HepG2 (cell line): ENCODE measurements around the gene TLK2. TPM values are rescaled to one million over a fixed set of nuclear protein-coding genes. Genes with fewer than 3 reads are reported as not detected.

Experiments used
- ATAC-seq: fragments of 200-7000 bp; cut with Tn5 transposase; 3 replicates; pipeline ENCODE4 v1.9.1; 2020; ENCODE audit warnings: mild to moderate bottlenecking, moderate library complexity
- BruUV-seq: library from RNA; stranded (reverse); fragments of 400-500 nt; replicated peaks from 2 replicates; lab custom pipeline; 2021; lab: Mats Ljungman, UMichigan
- CTCF ChIA-PET: fragments of 300-600 bp; formaldehyde crosslinking; extraction: SDS; loops from one replicate; lab custom pipeline; 2021; ENCODE audit warnings: low total read pairs, inconsistent platforms, low intra/inter-chr PET ratio; lab: Yijun Ruan, JAX
- POLR2A ChIA-PET: fragments of 350-600 bp; sonication (Branson Sonifier 250); formaldehyde crosslinking; loops from one replicate; lab custom pipeline; 2020; ENCODE audit warnings: antibody characterized with exemption, inconsistent platforms; lab: Yijun Ruan, JAX
- DNase-seq: peaks from one replicate; pipeline ENCODE4 v3.0.0-alpha.2; 2015; ENCODE audit warnings: low spot score
- FAIRE-seq: peaks from 3 replicates; lab custom pipeline; 2011; peaks lifted over from hg19 to GRCh38; lab: Jason Lieb, UNC
- H2AFZ ChIP-seq: one replicate; pipeline ENCODE4 v1.6.1; 2011; ENCODE audit warnings: low read length, inconsistent platforms
- H3K27ac ChIP-seq: fragments of 300-600 bp; 3 replicates; pipeline ENCODE4 v1.8.0; 2011; ENCODE audit warnings: mixed run types, mild to moderate bottlenecking, mixed read lengths, low read length, inconsistent platforms; ENCODE audit not compliant: insufficient read depth; ENCODE audit errors: extremely low read length
- H3K27me3 ChIP-seq, 2 experiments: fragments of 200-600 bp in 1 of 2; 2 replicates in 1 of 2; 3 replicates in 1 of 2; pipeline versions ENCODE4 v1.6.0 to v1.8.0; 2011; ENCODE audit warnings: low read length in 2 of 2, mild to moderate bottlenecking in 2 of 2, moderate library complexity in 2 of 2, inconsistent platforms in 1 of 2; ENCODE audit not compliant: insufficient read depth in 2 of 2, control insufficient read depth in 1 of 2
- H3K36me3 ChIP-seq, 2 experiments: fragments of 200-600 bp in 1 of 2; replicated peaks in 1 of 2; 2 replicates in 1 of 2; 3 replicates in 1 of 2; pipeline versions ENCODE4 v1.5.1 to v1.8.0; 2011; ENCODE audit warnings: low read length in 2 of 2, inconsistent platforms in 1 of 2; ENCODE audit not compliant: insufficient read depth in 2 of 2, control insufficient read depth in 1 of 2
- H3K4me1 ChIP-seq: 2 replicates; pipeline ENCODE4 v1.5.1; 2012; ENCODE audit warnings: low read length, inconsistent platforms; ENCODE audit not compliant: insufficient read depth
- H3K4me2 ChIP-seq: 2 replicates; pipeline ENCODE4 v1.6.0; 2011; ENCODE audit warnings: low read depth, low read length, inconsistent platforms
- H3K4me3 ChIP-seq, 3 experiments: fragments of 200-600 bp in 1 of 3; sonication (generic), shearing (Covaris generic) in 1 of 3; replicated peaks in 1 of 3; 2 replicates each; pipeline ENCODE4 v1.5.1; 2011 to 2016; ENCODE audit warnings: low read length in 3 of 3, inconsistent platforms in 2 of 3, low read depth in 2 of 3, mild to moderate bottlenecking in 2 of 3, control low read depth in 1 of 3, mixed read lengths in 1 of 3; ENCODE audit not compliant: insufficient read depth in 1 of 3
- H3K79me2 ChIP-seq: one replicate; pipeline ENCODE4 v1.6.1; 2011; ENCODE audit warnings: low read length, inconsistent platforms; ENCODE audit not compliant: insufficient read depth
- H3K9ac ChIP-seq: 2 replicates; pipeline ENCODE4 v1.6.0; 2011; ENCODE audit warnings: mild to moderate bottlenecking, low read depth, low read length, inconsistent platforms; ENCODE audit not compliant: insufficient read depth
- H3K9me3 ChIP-seq: 2 replicates; pipeline ENCODE4 v1.5.1; 2012; ENCODE audit warnings: mild to moderate bottlenecking, low read length
- H4K20me1 ChIP-seq: 2 replicates; pipeline ENCODE4 v1.6.0; 2011; ENCODE audit warnings: inconsistent platforms, mild to moderate bottlenecking, low read length, moderate library complexity; ENCODE audit not compliant: insufficient read depth
- HMGXB3 ChIP-seq: sonication (generic); formaldehyde crosslinking; IDR thresholded peaks from 2 replicates; pipeline ENCODE4 v1.4.0; 2020; ENCODE audit warnings: missing genetic modification reagents, borderline replicate concordance
- HOXA9 ChIP-seq: sonication (generic); formaldehyde crosslinking; IDR thresholded peaks from 2 replicates; pipeline ENCODE4 v1.8.1; 2022; ENCODE audit warnings: missing genetic modification reagents, mild to moderate bottlenecking, moderate library complexity, borderline replicate concordance
- HOXD1 ChIP-seq: sonication (generic); formaldehyde crosslinking; IDR thresholded peaks from 2 replicates; pipeline ENCODE4 v1.5.0; 2020; ENCODE audit warnings: missing genetic modification reagents
- LCORL ChIP-seq, 2 experiments: fragments of 450-650 bp in 1 of 2; sonication (generic) in 1 of 2; formaldehyde crosslinking in 1 of 2; IDR thresholded peaks; 2 replicates each; pipeline versions ENCODE4 v1.5.0 to v1.6.1; 2017 to 2020; ENCODE audit warnings: antibody characterized with exemption in 1 of 2, missing genetic modification reagents in 1 of 2
- MLLT10 ChIP-seq: sonication (generic); formaldehyde crosslinking; IDR thresholded peaks from 2 replicates; pipeline ENCODE4 v1.4.0; 2020; ENCODE audit warnings: missing genetic modification reagents
- NFYB ChIP-seq: sonication (generic); formaldehyde crosslinking; IDR thresholded peaks from 2 replicates; pipeline ENCODE4 v1.4.0; 2020; ENCODE audit warnings: missing genetic modification reagents
- PCBP2 ChIP-seq: fragments of 200-400 bp; formaldehyde crosslinking; optimal IDR thresholded peaks from 2 replicates; pipeline ENCODE3; 2018; ENCODE audit warnings: low read length, low read depth; ENCODE audit not compliant: poor library complexity, severe bottlenecking
- PREB ChIP-seq: sonication (generic); formaldehyde crosslinking; IDR thresholded peaks from 2 replicates; pipeline ENCODE4 v1.4.0; 2020; ENCODE audit warnings: missing genetic modification reagents
- RAD51 ChIP-seq: fragments of 450-650 bp; IDR thresholded peaks from 2 replicates; pipeline ENCODE4 v1.6.1; 2016; ENCODE audit warnings: borderline replicate concordance
- SMARCC2 ChIP-seq: fragments of 450-650 bp; IDR thresholded peaks from 2 replicates; pipeline ENCODE4 v1.6.1; 2017; ENCODE audit warnings: antibody characterized with exemption, mild to moderate bottlenecking
- TBP ChIP-seq: sonication (generic); formaldehyde crosslinking; IDR thresholded peaks from 2 replicates; pipeline ENCODE4 v1.5.0; 2020; ENCODE audit warnings: missing genetic modification reagents
- XBP1 ChIP-seq: sonication (generic); formaldehyde crosslinking; IDR thresholded peaks from 2 replicates; pipeline ENCODE4 v1.5.0; 2020; ENCODE audit warnings: missing genetic modification reagents
- ZBTB44 ChIP-seq: sonication (generic); formaldehyde crosslinking; IDR thresholded peaks from 2 replicates; pipeline ENCODE4 v1.4.0; 2020; ENCODE audit warnings: missing genetic modification reagents
- ZNF329 ChIP-seq: sonication (generic); formaldehyde crosslinking; IDR thresholded peaks from 2 replicates; pipeline ENCODE4 v1.9.0; 2021; ENCODE audit warnings: low read depth, mild to moderate bottlenecking, missing genetic modification reagents
- ZNF580 ChIP-seq: IDR thresholded peaks from 2 replicates; pipeline ENCODE4 v1.6.1; 2016; ENCODE audit warnings: low read depth, borderline replicate concordance
- ZSCAN31 ChIP-seq: sonication (generic); formaldehyde crosslinking; IDR thresholded peaks from 2 replicates; pipeline ENCODE4 v1.5.0; 2020; ENCODE audit warnings: low read depth, mild to moderate bottlenecking, missing genetic modification reagents
- WGBS: methylation state at CpG from one replicate; pipeline ENCODE4 v1.1.6; 2017; ENCODE audit warnings: low lambda C conversion rate; 5-methylcytosine and 5-hydroxymethylcytosine counted together
- in situ Hi-C: cut with HindIII; loops from 2 replicates; pipeline ENCODE4 v1.10.0; 2017; ENCODE audit warnings: low pct_unique_long_range_greater_than_20kb; ENCODE audit not compliant: extremely low pct_ligation_motif_present
- intact Hi-C: fragments of 100-400 bp; cut with micrococcal nuclease; formaldehyde crosslinking; loops from one replicate; pipeline ENCODE4 v1.10.0; 2022; ENCODE audit not compliant: unreplicated experiment
- polyA plus RNA-seq, 8 experiments: library from polyadenylated mRNA; depleted of rRNA in 3 of 8; stranded (reverse) in 7 of 8; unstranded in 1 of 8; fragments of >200 nt; fragmentation: Illumina TruSeq in 4 of 8; extraction: Trizol in 4 of 8; gene quantifications; 2 replicates each; pipeline versions ENCODE4 v1.2.1 to v1.2.3, GENCODE V29; 2011 to 2016; ENCODE audit warnings: low read depth in 4 of 8, missing spikeins in 1 of 8, mixed read lengths in 1 of 8; ENCODE audit not compliant: insufficient read depth in 1 of 8
- total RNA-seq, 5 experiments: library from RNA; depleted of rRNA; stranded (reverse); fragments of >200 nt; fragmentation: Illumina TruSeq; extraction: Trizol; gene quantifications; 2 replicates each; pipeline ENCODE4 v1.2.3, GENCODE V29; 2016; ENCODE audit warnings: low read depth in 1 of 5

Gene TLK2
- total and polyA plus RNA-seq, 2 of the 13 experiments (the other 11 are each of a cell fraction or from before 2014, with no cell fraction given) = 58.7 to 60.8 TPM

- Histone ChIP-seq H4K20me1 (no peaks in the 10 kb centered on the region), H3K4me3 (peak overlapping the region in 1 of 3 experiments; percentile 35; a peak in 1 of 6 replicates), H3K9me3 (no peaks in the 10 kb centered on the region), H3K79me2 (no peaks in the 10 kb centered on the region), H3K4me2 (peak overlapping the region; percentile 66), H3K27me3 (peaks cover 0 to 35% of the 10 kb centered on the region in 2 experiments; a peak in 3 of 5 replicates), H3K4me1 (peaks cover 21% of the 10 kb centered on the region), H3K9ac (0 out of 2 replicates have a peak overlapping the region, but pooled peaks have one; percentile 2), H2AFZ (peak overlapping the region; percentile 75), H3K27ac (no peak overlapping the region), H3K36me3 (no peaks in the 10 kb centered on the region)
- BruUV-seq = no TSS peak
- 23% methylated on average over 17 of the region's 17 CpGs for WGBS
- ChIA-PET CTCF (no interaction called here), POLR2A (no interaction called here)
- in situ Hi-C loops = no loop called here
- ATAC-seq (peak; percentile 82), FAIRE-seq (no peak), DNase-seq (peak; percentile 59)
- intact Hi-C loops = no loop called here
- TF ChIP-seq TBP (CRISPR knock-in tag) (no peak), LCORL (IDR thresholded peaks at IDR 0.05) (no peak), LCORL (CRISPR knock-in tag; IDR thresholded peaks at IDR 0.05) (no peak), HOXA9 (CRISPR knock-in tag) (no peak), ZNF580 (CRISPR knock-in tag) (0 out of 2 replicates have a peak, but pooled peaks have one; percentile 31), PCBP2 (no peak), PREB (CRISPR knock-in tag) (no peak), SMARCC2 (no peak), XBP1 (CRISPR knock-in tag) (no peak), ZSCAN31 (CRISPR knock-in tag) (no peak), ZNF329 (CRISPR knock-in tag) (no peak), HMGXB3 (CRISPR knock-in tag) (no peak), NFYB (peak; percentile 71), HOXD1 (no peak), MLLT10 (CRISPR knock-in tag) (no peak), RAD51 (peak; percentile 94), ZBTB44 (CRISPR knock-in tag) (no peak)
These were observed 166.0 kb downstream of the TLK2 start for GRCh38 chr17:62644487-62645173.
